ENCODE measurements around the gene TFAP2D.

DNA sequence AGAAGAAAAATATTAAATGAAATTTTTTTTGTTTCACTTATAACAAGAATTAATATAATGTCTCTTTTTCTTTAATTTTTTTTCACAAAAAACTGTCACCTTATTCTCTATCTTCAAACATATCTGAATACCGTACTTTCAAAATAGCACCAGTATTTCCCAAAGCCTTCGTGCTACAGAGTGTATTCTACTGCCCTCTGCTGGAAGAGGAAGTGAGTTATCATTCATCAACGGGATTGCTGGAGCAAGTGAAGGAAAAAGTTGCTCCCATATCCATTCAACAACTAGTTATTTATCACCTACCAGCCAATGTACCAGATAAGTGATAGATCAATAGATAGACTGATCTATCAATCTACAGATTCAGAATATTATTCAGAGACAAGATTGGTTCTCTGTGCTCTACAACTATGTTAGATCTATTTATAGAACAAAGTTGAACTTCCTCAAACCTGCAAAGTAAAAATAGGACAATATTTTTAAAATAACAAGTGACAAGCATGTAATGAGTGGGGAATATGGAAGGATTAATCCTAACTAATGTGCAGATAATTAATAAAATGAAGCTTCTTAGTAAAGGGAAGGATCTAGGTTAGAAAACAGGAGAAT, 78.7 kb downstream of the TFAP2D start:
- no peak for TF ChIP-seq CTCF (IDR thresholded peaks at IDR 0.05)
- TF ChIP-seq POLR2A (IDR thresholded peaks at IDR 0.05) = no peak

All from lower leg skin (tissue), 3 donors.